ENCODE measurements around the gene LAMA5. TPM values are rescaled to one million over a fixed set of nuclear protein-coding genes. Genes with fewer than 3 reads are reported as not detected.

LAMA5 gene
- polyA plus RNA-seq, 3 donors = 0.05 TPM; not detected in 2

GRCh38 chr20:62309198-62309944 is 57.7 kb downstream of the LAMA5 start:
- Mint-ChIP-seq H3K27ac (peak overlapping the region in 1 of 7 donors; percentile 27), H3K9me3 (no peaks in the 10 kb centered on the region), H3K27me3 (ENCODE audit: low read depth in 3 of 3) (peaks cover under 1 to 1% (median 1%) of the 10 kb centered on the region in 3 donors), H3K36me3 (peaks cover 40 to 52% of the 10 kb centered on the region in 2 donors), H3K4me1 (peaks cover 11% of the 10 kb centered on the region), H3K4me3 (no peak overlapping the region)
- Histone ChIP-seq H3K27me3 (ENCODE audit: control insufficient read depth in 2 of 2, insufficient read depth in 2 of 2, low read length in 2 of 2) (no peaks in the 10 kb centered on the region), H3K79me2 (ENCODE audit: insufficient read depth, low read length) (peaks cover 18% of the 10 kb centered on the region), H3K9me3 (replicated peaks in 1 of 2; ENCODE audit: control insufficient read depth in 1 of 2, insufficient read depth in 1 of 2, low read length in 2 of 2) (no peaks in the 10 kb centered on the region), H3K9ac (ENCODE audit: insufficient read depth, low read length, poor library complexity, severe bottlenecking) (no peak overlapping the region), H4K20me1 (ENCODE audit: insufficient read depth, low read length) (peaks cover 44% of the 10 kb centered on the region), H3K4me2 (replicated peaks; ENCODE audit: extremely low read depth, low read length, poor library complexity, severe bottlenecking) (no peak overlapping the region), H2AFZ (ENCODE audit: insufficient read depth, low read depth, low read length, poor library complexity, severe bottlenecking) (no peak overlapping the region), H3K36me3 (replicated peaks in 1 of 2; ENCODE audit: control insufficient read depth in 1 of 2, insufficient read depth in 2 of 2, low read length in 2 of 2) (peaks cover 45 to 49% of the 10 kb centered on the region in 2 donors), H3K27ac (ENCODE audit: low read depth in 1 of 2, low read length in 2 of 2) (no peak overlapping the region), H3K4me1 (ENCODE audit: control insufficient read depth in 1 of 2, insufficient read depth in 2 of 2, low read length in 2 of 2) (peaks cover 5 to 8% of the 10 kb centered on the region in 2 donors), H3K4me3 (replicated peaks in 1 of 3; ENCODE audit: low read depth in 2 of 3, low read length in 3 of 3) (no peak overlapping the region)
- intact Hi-C loops (cut with micrococcal nuclease) = loop anchor here (10.0 kb wide), 4 partner anchors 185 to 625 kb away; partner anchors contain the start of genes GID8 (in 1 of the 2), LSM14B (in 1 of the 2) and OGFR (in 1 of the 2)
- TF ChIP-seq CTCF (IDR thresholded peaks at IDR 0.05) = no peak
- DNase-seq = no peak
- 94% methylated on average over 12 of the region's 26 CpGs for WGBS (ENCODE audit: insufficient coverage)

- no peaks in the 10 kb centered on the region for H3K9me3 ChIP-seq (replicated peaks in 1 of 2; ENCODE audit: control insufficient read depth in 1 of 2, insufficient read depth in 1 of 2, low read length in 2 of 2)
- H3K27me3 ChIP-seq (ENCODE audit: control insufficient read depth in 2 of 2, insufficient read depth in 2 of 2, low read length in 2 of 2) = no peaks in the 10 kb centered on the region
- Mint-ChIP-seq H3K27me3 (ENCODE audit: low read depth in 3 of 3) (peaks cover 1 to 3% (median 1%) of the 10 kb centered on the region in 3 donors), H3K4me3 (no peak overlapping the region), H3K27ac (peak overlapping the region in 2 of 7 donors; percentile 49 to 68), H3K9me3 (no peaks in the 10 kb centered on the region), H3K36me3 (peaks cover 43 to 59% of the 10 kb centered on the region in 2 donors), H3K4me1 (peaks cover 21% of the 10 kb centered on the region)
- H3K79me2 ChIP-seq (ENCODE audit: insufficient read depth, low read length) = peaks cover 29% of the 10 kb centered on the region
- TF ChIP-seq CTCF (IDR thresholded peaks at IDR 0.05) = no peak
- peaks cover 55% of the 10 kb centered on the region for H4K20me1 ChIP-seq (ENCODE audit: insufficient read depth, low read length)
- H3K9ac ChIP-seq (ENCODE audit: insufficient read depth, low read length, poor library complexity, severe bottlenecking) = no peak overlapping the region
- no peak overlapping the region for H3K4me2 ChIP-seq (replicated peaks; ENCODE audit: extremely low read depth, low read length, poor library complexity, severe bottlenecking)
- WGBS (ENCODE audit: insufficient coverage) = 96% methylated on average over 24 of the region's 29 CpGs
- intact Hi-C loops (cut with micrococcal nuclease) = loop anchor here (10.0 kb wide), 4 partner anchors 183 to 627 kb away; partner anchors contain the start of genes GID8 (in 1 of the 2), LSM14B (in 1 of the 2) and OGFR (in 1 of the 2)
- no peak overlapping the region for H3K4me3 ChIP-seq (replicated peaks in 1 of 3; ENCODE audit: low read depth in 2 of 3, low read length in 3 of 3)
- no peak overlapping the region for H2AFZ ChIP-seq (ENCODE audit: insufficient read depth, low read depth, low read length, poor library complexity, severe bottlenecking)
- H3K27ac ChIP-seq (ENCODE audit: low read depth in 1 of 2, low read length in 2 of 2) = no peak overlapping the region
- peaks cover 47 to 52% of the 10 kb centered on the region in 2 donors for H3K36me3 ChIP-seq (replicated peaks in 1 of 2; ENCODE audit: control insufficient read depth in 1 of 2, insufficient read depth in 2 of 2, low read length in 2 of 2)
- no peak for DNase-seq
- peaks cover 13 to 17% of the 10 kb centered on the region in 2 donors for H3K4me1 ChIP-seq (ENCODE audit: control insufficient read depth in 1 of 2, insufficient read depth in 2 of 2, low read length in 2 of 2)
These were observed 58.9 kb downstream of the LAMA5 start for GRCh38 chr20:62308102-62308822.
